ENCODE results near the gene ARID3A. TPM values are rescaled to one million over a fixed set of nuclear protein-coding genes. Genes with fewer than 3 reads are reported as not detected.

The ARID3A gene
- total and polyA plus RNA-seq, 4 donors: 7.7 to 29.7 (median 19.8) TPM

GRCh38 chr19:896999-897398 lies 28.8 kb upstream of the ARID3A start:
- H3K27ac ChIP-seq (ENCODE audit: low read depth in 1 of 2, low read length in 1 of 2): no peak overlapping the region
- H3K9me3 ChIP-seq (ENCODE audit: control insufficient read depth in 4 of 4, insufficient read depth in 3 of 4, low read length in 3 of 4): no peaks in the 10 kb centered on the region
- WGBS, 2 donors: 89 to 91% methylated on average over 11 of the region's 11 CpGs
- no peak overlapping the region for H3K9ac ChIP-seq (ENCODE audit: insufficient read depth in 1 of 2, low read length in 2 of 2)
- DNase-seq (no peak), ATAC-seq (ENCODE audit: insufficient read depth, low FRiP score) (no peak)
- H3K36me3 ChIP-seq (ENCODE audit: control insufficient read depth in 4 of 4, insufficient read depth in 4 of 4, low read length in 4 of 4): peaks cover 0 to 28% (median 3%) of the 10 kb centered on the region in 4 donors
- no peak for TF ChIP-seq CTCF (IDR thresholded peaks at IDR 0.05; ENCODE audit: control extremely low read depth, extremely low read depth)
- H3K4me1 ChIP-seq (ENCODE audit: control insufficient read depth in 5 of 5, insufficient read depth in 5 of 5, low read length in 5 of 5): peaks cover 0 to 3% (median 0%) of the 10 kb centered on the region in 5 donors
- H3K27me3 ChIP-seq (ENCODE audit: control insufficient read depth in 3 of 3, insufficient read depth in 3 of 3, low read length in 2 of 3): no peaks in the 10 kb centered on the region
- no peak overlapping the region for H3K4me3 ChIP-seq

- Histone ChIP-seq H3K4me1 (ENCODE audit: control insufficient read depth in 5 of 5, insufficient read depth in 5 of 5, low read length in 5 of 5) (no peaks in the 10 kb centered on the region), H3K36me3 (ENCODE audit: control insufficient read depth in 4 of 4, insufficient read depth in 4 of 4, low read length in 4 of 4) (peaks cover 0 to 28% (median 3%) of the 10 kb centered on the region in 4 donors), H3K27ac (ENCODE audit: low read depth in 1 of 2, low read length in 1 of 2) (no peak overlapping the region), H3K9me3 (ENCODE audit: control insufficient read depth in 4 of 4, insufficient read depth in 3 of 4, low read length in 3 of 4) (no peaks in the 10 kb centered on the region), H3K27me3 (ENCODE audit: control insufficient read depth in 3 of 3, insufficient read depth in 3 of 3, low read length in 2 of 3) (no peaks in the 10 kb centered on the region), H3K9ac (ENCODE audit: insufficient read depth in 1 of 2, low read length in 2 of 2) (no peak overlapping the region), H3K4me3 (no peak overlapping the region)
- TF ChIP-seq CTCF (IDR thresholded peaks at IDR 0.05; ENCODE audit: control extremely low read depth, extremely low read depth): no peak
- DNase-seq (no peak), ATAC-seq (ENCODE audit: insufficient read depth, low FRiP score) (no peak)
- WGBS, 2 donors: 91% methylated on average over 26 of the region's 26 CpGs
Observed at GRCh38 chr19:897442-898039, 28.3 kb upstream of the ARID3A start.

DNA sequence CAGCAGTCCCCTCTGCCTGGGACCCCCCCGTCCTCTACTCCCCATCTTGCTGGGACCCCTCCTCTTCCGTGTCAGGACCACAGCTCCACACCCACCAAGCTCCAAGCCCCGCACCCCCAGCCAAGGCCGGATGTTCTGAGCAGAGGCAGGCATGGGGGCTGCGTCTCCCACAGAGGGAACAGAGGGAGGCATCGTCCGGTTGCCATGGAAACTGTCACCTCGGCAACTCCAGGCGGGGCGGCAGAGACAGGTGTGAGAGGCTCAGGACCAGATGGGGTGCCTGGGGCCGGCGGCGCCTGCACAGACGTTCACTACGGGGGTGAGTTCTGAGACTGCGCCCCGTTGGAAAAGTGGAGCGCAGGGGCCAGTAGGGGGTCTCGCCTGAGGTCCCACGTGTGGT lies 27.2 kb upstream of the ARID3A start:
- peaks cover 0 to 33% (median 3%) of the 10 kb centered on the region in 4 donors for H3K36me3 ChIP-seq (ENCODE audit: control insufficient read depth in 4 of 4, insufficient read depth in 4 of 4, low read length in 4 of 4)
- 83 to 90% methylated on average over 20 of the region's 20 CpGs for WGBS, 2 donors

More for the DNA sequence above, 27.2 kb upstream of the ARID3A start:
- H3K27me3 ChIP-seq (ENCODE audit: control insufficient read depth in 3 of 3, insufficient read depth in 3 of 3, low read length in 2 of 3): no peaks in the 10 kb centered on the region
- no peak overlapping the region for H3K27ac ChIP-seq (ENCODE audit: low read depth in 1 of 2, low read length in 1 of 2)
- no peak overlapping the region for H3K4me3 ChIP-seq
- DNase-seq (no peak), ATAC-seq (ENCODE audit: insufficient read depth, low FRiP score) (no peak)
- H3K4me1 ChIP-seq (ENCODE audit: control insufficient read depth in 5 of 5, insufficient read depth in 5 of 5, low read length in 5 of 5): peaks cover 0 to 5% (median 0%) of the 10 kb centered on the region in 5 donors
- no peaks in the 10 kb centered on the region for H3K9me3 ChIP-seq (ENCODE audit: control insufficient read depth in 4 of 4, insufficient read depth in 3 of 4, low read length in 3 of 4)
- no peak overlapping the region for H3K9ac ChIP-seq (ENCODE audit: insufficient read depth in 1 of 2, low read length in 2 of 2)
- TF ChIP-seq CTCF (IDR thresholded peaks at IDR 0.05; ENCODE audit: control extremely low read depth, extremely low read depth): no peak

All from lung (tissue), 12 donors.